GM13977 (cell line): ENCODE data around the gene UMAD1.

ENCODE experiments used
- DNase-seq: peaks from one replicate; pipeline ENCODE4 v3.0.0; 2012; ENCODE audit warnings: low spot score
- in situ Hi-C: fragments of 300-500 bp; cut with MboI; formaldehyde crosslinking; loops from one replicate; pipeline ENCODE4 v1.12.0; 2022; ENCODE audit warnings: low sequenced_read_pairs, low pct_unique_long_range_greater_than_20kb, mixed read lengths, inconsistent platforms; ENCODE audit not compliant: unreplicated experiment
- TF ChIP-seq, protein P1 (sequence below): IDR thresholded peaks from 2 replicates; pipeline ENCODE4 v1.5.1; 2012; ENCODE audit warnings: mild to moderate bottlenecking, control low read depth; ENCODE audit not compliant: insufficient read depth; ENCODE audit errors: extremely low read depth, missing control alignments

The UMAD1 gene

DNA sequence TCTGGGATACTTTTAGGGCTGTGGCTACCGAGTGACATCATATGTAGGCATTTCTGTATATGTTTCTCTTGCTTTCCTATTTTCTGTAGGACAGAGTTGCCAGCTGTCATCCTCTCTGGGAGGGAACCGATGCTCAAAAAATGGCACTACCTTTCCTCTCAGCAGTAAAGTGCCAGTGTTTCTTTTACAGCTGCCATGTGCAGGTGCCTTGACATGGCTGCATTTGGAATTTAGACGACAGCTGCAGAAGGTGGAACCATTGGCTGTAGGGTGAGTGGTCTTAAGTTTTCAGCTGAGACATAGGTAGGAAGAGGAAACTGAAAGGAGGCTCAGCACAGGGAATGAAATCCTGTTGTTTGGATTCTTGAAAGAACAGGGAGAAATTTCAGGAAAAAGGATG lies 98.1 kb downstream of the UMAD1 start:
- no peak for DNase-seq
- TF ChIP-seq, protein P1, sequence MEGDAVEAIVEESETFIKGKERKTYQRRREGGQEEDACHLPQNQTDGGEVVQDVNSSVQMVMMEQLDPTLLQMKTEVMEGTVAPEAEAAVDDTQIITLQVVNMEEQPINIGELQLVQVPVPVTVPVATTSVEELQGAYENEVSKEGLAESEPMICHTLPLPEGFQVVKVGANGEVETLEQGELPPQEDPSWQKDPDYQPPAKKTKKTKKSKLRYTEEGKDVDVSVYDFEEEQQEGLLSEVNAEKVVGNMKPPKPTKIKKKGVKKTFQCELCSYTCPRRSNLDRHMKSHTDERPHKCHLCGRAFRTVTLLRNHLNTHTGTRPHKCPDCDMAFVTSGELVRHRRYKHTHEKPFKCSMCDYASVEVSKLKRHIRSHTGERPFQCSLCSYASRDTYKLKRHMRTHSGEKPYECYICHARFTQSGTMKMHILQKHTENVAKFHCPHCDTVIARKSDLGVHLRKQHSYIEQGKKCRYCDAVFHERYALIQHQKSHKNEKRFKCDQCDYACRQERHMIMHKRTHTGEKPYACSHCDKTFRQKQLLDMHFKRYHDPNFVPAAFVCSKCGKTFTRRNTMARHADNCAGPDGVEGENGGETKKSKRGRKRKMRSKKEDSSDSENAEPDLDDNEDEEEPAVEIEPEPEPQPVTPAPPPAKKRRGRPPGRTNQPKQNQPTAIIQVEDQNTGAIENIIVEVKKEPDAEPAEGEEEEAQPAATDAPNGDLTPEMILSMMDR = no peak
- in situ Hi-C loops = no loop called here

DNA sequence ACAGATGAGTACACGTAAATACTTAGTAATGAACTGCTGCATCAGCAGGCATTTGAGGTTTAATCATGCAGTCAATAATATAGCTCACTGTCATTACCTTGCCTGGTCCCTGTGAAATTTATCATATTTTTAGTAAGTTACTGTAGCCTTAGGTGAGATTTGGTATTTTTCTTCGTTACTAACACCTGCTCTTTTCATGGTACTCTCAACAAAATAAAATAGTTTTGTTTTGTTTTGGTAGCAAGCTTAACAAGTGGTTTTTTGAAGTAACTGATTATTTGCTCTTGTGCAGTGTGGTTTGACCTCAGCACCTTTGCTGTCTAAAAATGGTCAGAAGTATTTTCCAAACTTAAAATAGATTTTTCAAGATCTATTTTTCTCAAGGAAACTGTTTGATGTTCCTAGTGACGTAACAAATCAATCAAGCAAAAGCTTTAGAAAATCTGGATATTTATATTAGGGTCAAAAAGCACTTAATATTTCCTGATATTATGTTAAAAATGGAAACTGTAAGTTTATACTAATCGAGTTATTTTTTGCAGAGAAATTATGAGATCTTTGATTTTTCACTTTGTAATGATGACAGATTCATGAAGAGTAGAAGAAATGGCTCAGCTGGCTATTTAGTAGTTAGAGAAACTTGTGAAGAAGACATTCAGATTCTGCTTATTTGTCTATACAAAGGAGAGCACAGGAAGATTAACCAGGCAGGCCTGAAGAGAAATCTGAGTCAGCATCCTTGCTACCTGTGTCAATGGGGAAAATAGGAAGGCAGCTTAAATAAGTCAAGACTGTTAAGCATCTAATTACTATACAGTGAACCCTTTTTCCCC lies 98.9 kb downstream of the UMAD1 start:
- TF ChIP-seq, protein P1 = no peak
- in situ Hi-C loops = no loop called here
- no peak for DNase-seq

DNA sequence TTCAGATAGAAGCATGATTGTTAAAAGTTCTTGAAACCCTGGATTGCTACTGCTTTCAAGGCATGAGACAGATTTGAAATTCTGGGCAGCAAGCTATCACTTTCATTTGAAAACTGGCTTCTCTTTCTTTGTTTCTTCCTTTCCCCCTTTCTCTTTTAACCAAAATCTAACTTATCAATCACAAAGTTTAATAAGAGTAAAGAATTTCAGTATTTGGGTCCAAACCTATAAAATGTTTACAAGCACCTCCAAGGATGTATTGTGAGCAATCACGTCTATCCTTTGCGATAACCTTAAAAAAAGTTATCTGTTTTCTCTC lies 99.4 kb downstream of the UMAD1 start:
- TF ChIP-seq, protein P1 = no peak
- in situ Hi-C loops = no loop called here
- DNase-seq = no peak

DNA sequence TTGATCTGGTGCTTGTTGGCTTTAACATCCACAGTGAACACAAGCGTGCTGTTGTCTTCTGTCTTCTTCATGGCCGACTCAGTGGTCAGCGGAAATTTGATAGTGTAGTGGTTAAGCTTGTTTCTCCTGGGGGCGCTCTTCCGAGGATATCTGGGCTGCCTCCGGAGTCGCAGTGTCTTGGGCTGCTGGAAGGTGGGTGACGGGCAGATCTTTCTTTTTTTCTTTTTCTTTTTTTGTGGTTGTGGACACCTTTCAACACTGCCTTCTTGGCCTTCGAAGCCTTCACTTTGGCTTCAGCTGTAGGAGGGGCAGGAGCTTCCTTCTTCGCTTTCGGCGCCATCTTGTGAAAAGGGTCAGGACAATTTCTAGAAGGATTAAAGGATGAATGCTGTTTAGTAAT lies 101.7 kb downstream of the UMAD1 start:
- DNase-seq = no peak
- in situ Hi-C loops = no loop called here
- TF ChIP-seq, protein P1 = no peak

DNA sequence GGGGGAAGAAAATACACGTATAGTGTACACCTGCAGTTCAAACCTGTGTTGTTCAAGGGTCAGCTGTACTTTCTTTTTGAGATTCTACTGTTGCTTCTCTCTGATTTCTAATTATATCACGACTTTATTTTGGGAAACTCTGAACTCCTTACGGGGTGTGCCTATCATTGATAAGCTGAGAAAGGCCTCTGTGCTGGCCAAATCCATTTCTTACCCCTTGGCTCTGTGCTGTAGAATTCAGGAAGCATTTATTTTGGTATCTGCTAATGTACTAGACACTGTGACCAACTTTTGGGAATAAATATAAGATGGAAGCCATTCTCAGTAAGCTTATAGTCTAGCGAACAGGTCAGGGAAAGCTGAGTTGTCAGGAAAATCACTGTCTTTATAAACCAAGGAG lies 104.7 kb downstream of the UMAD1 start:
- TF ChIP-seq, protein P1 = no peak
- in situ Hi-C loops = no loop called here
- no peak for DNase-seq

DNA sequence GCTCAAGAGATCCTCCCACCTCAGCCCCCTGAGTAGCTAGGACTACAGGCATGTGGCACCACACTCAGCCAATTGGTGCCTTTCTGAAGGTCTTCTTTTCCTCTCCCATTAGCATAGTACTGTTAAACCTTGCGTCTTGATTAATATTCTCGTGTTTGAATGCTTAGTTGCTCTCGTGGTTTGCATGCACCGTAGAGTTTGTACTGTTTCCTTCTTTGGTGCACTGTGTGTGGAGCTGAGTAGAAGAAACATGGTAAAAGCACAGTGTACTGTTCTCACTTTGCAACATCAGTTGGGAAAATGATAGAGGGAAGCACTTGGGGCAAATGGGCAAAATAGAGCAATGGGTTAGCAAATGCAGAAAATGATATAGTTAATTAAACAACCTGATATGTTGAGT lies 105.4 kb downstream of the UMAD1 start:
- TF ChIP-seq, protein P1 = no peak
- DNase-seq = no peak
- in situ Hi-C loops = no loop called here

DNA sequence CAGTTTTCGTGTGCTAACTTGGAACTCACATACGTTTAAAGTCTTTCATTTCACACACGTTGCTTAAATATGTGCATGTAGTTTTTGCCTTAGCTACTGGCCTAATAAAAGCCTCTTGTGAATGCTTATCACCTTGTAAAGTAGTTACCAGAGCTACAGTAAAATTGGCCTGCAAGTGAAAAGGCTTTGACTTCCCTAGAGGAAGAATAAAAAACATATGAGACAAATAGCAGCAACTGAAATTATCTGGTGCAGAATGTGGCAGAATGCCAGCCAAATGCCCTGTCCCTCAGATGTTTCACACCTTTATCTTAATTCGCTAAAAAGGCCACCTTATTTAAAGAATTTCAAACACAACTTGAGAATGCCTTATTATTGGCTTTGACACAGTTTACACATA lies 105.9 kb downstream of the UMAD1 start:
- TF ChIP-seq, protein P1 = no peak
- no peak for DNase-seq
- in situ Hi-C loops = no loop called here
